ENCODE results near the gene ZNF615.
"Not testable (repeated sequence)": the region's sequence is repeated elsewhere in the genome, so short reads cannot be mapped to it uniquely, and the experiment has no call there.

Gene ZNF615

DNA sequence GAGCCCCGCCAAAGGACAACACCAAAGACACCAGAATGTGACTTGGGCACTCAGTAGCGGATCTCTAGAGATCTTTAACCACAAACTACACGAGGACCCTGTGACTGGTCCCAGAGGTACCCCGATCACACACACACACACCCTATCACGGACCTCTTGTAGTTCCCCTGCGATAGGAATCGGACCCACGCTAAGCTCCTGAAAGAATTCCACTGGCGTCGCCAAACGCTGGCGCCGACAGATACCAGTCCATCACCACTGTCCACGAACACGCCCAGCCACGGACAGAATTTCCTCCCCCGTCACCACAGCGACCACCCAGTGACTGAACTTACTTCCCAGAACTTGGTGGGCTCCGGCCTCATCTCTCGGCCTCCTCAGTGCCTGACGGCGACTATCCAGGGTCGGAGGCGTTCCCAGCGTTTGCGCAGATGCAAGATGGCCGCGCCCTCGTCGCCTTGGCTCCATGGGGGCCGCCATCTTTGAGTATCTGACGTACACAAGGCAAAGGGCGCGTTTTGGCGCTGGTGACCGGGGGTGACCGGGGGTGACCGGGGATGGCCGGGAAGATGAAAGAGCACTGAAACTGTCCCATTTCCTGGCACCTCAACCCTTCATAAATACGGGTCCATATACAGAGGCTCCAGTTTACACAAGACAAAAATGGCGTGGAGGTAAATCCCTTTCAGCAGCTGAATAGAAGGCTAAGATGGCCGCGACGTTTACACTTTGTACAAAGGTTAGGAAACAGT, at the start of gene ZNF615:
ZNF615 (minus strand) TSS at position 406 of the 752 bp plus-strand sequence. CDS start 4,500 bp downstream, outside the sequence.
- DNase-seq: peak; percentile 76

GRCh38 chr19:52056480-52056879, 48.5 kb upstream of the ZNF615 start:
- DNase-seq: not testable (repeated sequence)

DNA sequence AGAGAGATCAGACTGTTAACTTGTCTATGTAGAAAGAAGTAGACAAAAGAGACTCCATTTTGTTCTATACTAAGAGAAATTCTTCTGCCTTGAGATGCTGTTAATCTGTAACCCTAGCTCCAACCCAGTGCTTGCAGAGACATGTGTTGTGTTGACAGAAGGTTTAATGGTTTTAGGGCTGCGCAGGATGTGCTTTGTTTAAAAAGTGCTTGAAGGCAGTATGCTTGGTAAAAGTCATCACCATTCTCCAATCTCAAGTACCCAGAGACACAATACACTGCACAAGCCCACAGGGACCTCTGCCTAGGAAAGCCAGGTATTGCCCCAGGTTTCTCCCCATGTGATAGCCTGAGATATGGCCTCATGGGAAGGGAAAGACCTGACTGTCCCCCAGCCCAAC, 43.7 kb upstream of the ZNF615 start:
- DNase-seq: not testable (repeated sequence)

DNA sequence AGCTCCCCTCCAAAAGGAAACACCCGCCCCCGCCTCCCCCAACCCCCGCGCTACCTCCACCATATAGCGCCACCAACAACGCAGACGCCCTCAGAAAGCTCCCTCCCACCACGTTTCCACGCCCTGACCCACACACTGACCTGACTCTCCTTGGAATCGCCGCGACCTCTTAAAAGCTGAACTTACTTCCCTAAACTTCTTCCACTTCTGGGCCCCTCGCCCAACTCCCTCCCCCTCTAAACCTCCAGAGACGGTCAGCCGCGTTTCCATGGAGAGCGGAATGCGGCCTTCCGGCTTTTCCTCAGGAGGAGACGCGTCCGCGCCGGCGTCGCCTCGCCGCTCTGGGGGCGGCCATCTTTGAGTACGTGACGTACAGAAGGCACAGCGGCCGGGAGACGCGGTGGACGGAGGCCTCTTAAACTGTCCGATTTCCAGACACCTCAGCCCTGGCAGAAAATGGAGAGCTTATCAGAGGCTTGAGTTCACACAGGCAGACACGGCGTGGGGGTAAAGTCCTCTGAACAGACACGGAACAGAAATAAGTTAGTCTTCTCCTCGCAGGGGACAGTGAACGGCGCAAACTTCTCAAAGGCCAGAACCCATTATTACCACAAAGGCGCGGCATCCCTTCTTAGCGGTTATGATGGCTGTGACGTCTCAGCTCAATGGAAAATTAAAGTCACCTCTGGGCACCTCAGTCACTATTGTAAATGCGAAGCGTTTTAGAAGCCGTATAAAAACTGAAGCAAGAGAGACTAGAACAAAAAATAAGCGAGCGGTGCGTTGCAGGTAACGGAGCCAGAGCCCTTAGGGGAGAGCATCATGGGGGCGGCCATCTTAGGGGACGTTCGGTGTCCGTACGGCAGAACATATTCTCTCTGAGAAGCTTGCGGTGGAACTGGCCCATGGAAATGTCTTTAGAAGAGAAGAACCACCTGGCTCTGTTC, 40.8 kb upstream of the ZNF615 start, which contains the start of gene ZNF432:
ZNF432 (minus strand) TSS at position 284 of the 947 bp plus-strand sequence. CDS start 1,970 bp downstream, outside the sequence.
- peak; percentile 85 for DNase-seq

GRCh38 chr19:52039169-52039568, 31.2 kb upstream of the ZNF615 start:
- no peak for DNase-seq

GRCh38 chr19:52034051-52034728, 26.2 kb upstream of the ZNF615 start:
- DNase-seq: no peak

GRCh38 chr19:52028780-52029123, 20.7 kb upstream of the ZNF615 start:
- peak; percentile 57 for DNase-seq

GRCh38 chr19:52028027-52028779, 20.2 kb upstream of the ZNF615 start, which contains the start of gene ZNF614:
TSS of gene ZNF614 (minus strand) at chr19:52028379. CDS start at chr19:52025745, 2,634 bp downstream.
- DNase-seq: peak; percentile 92

GRCh38 chr19:52026255-52026990, 18.4 kb upstream of the ZNF615 start:
- not testable (repeated sequence) for DNase-seq

- DNase-seq: not testable (repeated sequence)
Measured at GRCh38 chr19:52024478-52024877, 16.5 kb upstream of the ZNF615 start.

DNA sequence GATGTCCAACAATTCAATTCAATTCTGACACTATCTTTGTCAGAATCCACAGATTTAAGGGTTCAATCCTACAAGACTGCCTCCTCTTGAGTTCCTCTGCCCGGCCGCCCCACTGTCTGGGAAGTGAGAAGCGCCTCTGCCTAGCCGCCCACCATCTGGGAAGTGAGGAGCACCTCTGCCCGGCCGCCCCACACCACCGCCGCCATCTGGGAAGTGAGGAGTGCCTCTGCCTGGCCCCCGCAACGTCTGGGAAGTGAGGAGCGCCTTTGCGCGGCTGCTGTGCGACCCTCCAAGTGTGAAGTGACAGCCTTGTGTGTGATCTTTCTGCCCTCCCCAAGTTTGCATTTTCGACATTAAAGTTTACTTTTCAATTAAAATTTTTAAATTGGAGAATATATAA, 14.2 kb upstream of the ZNF615 start:
- DNase-seq: no peak

DNA sequence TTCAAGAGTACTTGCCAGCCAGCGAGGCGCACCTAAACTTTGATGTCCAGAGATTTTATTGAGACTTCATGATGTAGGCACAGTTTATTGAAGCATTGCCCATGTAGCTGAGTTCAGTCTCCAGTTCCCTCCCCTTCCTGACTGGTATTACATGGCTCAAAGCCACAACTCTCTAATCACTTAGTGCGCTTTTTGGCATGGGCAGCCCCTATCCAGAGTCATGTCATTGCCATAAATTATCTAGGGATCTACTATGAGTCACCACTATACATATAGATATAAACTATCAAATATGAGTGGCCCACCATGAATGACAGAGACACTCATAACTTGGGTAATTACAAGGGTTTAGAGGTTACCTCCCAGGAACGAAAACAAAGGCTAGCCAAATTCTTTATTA, 12.5 kb upstream of the ZNF615 start:
- DNase-seq: no peak

- DNase-seq: no peak
Measured at GRCh38 chr19:52010674-52011073, 2.7 kb upstream of the ZNF615 start.

DNA sequence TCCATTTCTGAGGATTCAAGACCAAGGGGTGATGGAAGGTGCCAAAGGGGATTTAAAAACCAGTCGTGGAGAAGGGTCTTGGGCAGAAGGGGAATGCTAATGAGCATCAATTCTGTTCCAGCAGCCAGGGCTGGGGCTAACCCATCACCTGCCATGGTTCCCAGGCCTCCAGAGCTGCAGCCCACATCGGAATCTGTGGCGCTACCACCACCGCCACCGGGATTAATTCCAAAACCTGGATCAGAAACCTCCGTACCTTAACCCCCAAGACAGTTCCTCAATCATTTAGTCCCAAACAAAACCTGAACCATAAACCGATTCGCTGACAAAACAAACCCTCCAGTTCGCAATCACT, 583 bp downstream of the ZNF615 start:
- DNase-seq: no peak

- no peak for DNase-seq
Measured at GRCh38 chr19:51994048-51994644, 13.9 kb downstream of the ZNF615 start.

GRCh38 chr19:51993422-51993821, 14.6 kb downstream of the ZNF615 start:
- DNase-seq: no peak

DNA sequence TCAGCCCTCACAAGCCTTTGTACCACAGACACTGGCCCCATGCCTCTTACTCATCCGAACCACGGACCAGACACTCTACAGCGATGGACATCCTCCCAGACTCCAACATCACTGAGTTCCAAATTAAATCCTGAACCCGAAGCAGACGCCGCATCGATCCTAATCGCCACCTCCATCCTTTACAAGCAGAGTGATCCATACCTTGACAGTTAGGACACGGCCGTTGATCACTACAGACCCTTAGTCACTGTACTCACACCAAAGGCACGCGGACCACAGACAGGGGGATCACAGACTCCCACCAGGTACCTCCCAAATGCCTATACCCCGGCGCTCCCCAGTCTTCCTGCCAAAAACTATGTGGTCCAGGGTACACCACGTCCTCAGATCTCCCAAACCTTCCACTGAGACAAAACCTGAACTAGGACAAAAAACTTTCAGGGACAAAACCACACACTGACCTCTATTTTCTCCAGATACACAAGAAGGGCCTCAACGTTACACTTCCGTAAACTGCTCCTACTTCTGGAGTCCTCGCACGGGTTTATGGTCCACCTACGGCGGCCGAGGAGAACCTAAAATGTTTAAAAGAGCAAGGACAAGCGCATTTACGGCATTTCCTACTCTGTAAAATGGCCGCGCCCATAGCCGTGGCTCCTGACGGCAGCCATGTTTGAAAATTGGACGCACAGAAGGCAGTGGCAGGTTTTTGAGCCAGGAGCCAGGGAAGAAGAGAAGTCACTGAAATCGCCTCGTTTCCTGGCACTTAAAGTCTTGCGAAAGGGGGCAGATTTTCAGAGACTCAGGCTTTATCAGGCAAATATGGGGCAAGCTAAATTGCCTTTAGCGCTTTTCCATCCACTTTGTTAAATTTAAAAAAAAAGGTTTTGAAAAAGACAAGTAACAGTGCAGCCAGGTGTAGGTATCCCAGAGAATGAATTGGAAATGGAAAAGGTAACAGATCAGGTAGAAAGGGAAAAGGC, 21.4 kb downstream of the ZNF615 start, which contains the start of gene ZNF350:
ZNF350 (minus strand) TSS at position 532 of the 983 bp plus-strand sequence. CDS start 12,480 bp downstream, outside the sequence.
- peak; percentile 72 for DNase-seq

GRCh38 chr19:51983361-51983760, 24.6 kb downstream of the ZNF615 start:
- DNase-seq: no peak

DNA sequence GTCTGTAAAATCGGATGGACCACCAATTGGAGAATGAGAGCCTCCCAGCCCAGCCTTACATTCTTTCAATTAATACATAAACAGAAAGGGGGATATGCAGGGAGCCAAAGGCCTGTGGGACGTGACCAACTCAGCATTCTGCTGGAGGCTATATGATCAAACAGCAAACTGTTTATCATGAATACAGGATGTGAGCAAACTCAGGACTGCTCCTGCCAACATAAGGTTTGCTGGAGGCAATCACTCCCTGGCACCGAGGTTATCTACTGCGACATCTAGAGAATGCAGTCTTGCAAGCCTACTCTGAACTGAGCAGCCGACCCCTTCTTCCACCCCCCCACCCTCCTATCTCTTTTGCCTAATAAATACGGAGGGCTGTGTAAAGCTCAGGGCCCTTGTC, 27.1 kb downstream of the ZNF615 start:
- DNase-seq: not testable (repeated sequence)
